A549 treated with Hydrocortisone at 1 μM for 4 hours (cell line): ENCODE data around the gene CTXN1. TPM values are rescaled to one million over a fixed set of nuclear protein-coding genes. Genes with fewer than 3 reads are reported as not detected.

ENCODE experiments used
- total RNA-seq: library from RNA; stranded (reverse); fragments of 200-300 nt; extraction: Qiagen RNA extraction; gene quantifications from 5 replicates; pipeline ENCODE4 v1.2.3, GENCODE V29; 2022

CTXN1 gene
- 7.7 to 21.3 TPM (median 20.5 TPM) in 5 replicates for total RNA-seq

GRCh38 chr19:7926021-7926726 is at the start of gene CTXN1:
CTXN1 (minus strand) TSS chr19:7926135; CDS start chr19:7925538, 597 bp downstream.

DNA sequence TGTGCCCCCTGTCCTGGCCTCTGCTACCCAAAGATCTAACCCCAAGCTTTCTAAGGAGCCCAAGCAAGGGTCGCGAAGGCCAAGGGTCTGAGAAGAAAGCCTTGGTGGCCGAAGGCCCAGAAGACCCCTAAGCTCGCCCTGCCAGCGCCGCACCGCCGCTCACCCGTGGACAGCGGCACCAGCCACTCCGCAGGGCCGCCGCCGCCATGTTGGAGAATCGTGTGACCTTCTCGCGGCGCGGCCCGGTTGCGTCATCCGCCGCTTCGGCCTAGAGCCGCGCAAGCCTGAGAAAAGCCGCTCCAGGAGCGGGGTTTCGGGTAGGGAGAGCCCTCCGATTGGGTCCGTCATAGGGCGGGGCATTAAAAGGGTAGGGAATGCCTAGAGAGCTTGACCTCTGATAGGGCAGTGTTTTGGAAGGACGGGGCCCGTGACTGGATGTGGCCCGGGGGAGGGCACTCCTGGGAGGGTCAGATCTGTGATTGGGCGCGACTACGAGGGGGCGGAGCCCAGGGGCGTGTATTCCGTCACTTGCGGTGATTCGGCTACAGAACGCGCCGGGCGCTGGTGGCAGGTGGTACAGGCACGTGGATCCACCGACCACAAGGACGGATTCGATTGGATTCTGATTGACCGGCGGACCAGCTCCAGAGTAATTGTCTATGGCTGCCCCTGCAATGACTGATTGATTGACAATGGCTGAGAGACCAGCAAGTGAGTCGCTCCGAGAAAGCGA is 17.7 kb upstream of the CTXN1 start, which contains the start of gene TIMM44:
TSS of gene TIMM44 (minus strand) at position 223 of the 733 bp plus-strand sequence. CDS start at position 208, 15 bp downstream.

DNA sequence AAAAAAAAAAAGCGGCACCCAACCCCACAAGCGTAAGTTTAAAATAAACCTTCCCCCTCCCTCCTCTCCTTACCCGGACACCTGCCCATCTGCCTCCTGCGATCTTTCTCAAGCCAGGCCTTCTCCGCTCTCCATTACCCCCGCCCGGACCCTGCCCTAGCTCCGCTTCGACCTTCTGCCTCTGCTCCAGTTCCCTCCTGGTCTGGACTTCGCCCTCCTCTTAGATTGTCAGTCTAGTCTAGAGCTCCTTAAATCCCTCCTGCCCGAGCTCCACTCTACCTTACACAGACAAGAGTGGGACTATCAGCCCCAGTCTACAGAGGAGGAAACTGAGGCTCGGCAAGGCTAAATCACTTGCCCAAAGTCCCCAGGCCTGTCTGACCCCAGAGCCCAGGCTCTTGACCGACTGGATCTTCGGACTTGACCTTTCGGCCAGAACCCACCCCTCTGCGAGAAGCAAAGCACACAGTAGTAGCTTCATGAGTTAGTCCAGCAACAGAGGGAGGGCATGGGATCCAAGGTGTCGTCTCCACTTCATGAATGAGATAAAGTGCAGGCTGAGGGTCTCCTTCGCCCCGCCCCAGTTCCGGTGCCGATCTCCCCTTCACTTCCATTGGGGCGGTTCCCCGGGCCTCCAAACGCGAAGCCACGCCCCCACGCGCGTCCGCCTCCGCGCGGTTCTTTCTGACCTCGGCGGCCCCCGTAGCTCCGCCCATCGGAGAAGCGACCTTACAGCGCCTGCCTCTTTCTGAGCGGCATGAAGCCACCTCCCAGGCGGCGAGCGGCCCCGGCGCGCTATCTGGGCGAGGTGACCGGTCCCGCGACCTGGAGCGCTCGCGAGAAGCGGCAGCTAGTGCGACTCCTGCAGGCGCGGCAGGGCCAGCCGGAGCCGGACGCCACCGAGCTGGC is 6.1 kb downstream of the CTXN1 start, which contains the start of gene SNAPC2:
TSS of gene SNAPC2 (plus strand) at position 729 of the 909 bp plus-strand sequence. CDS start at position 758, 29 bp downstream.

GRCh38 chr19:7914598-7915045 is 11.3 kb downstream of the CTXN1 start, which contains the start of gene TGFBR3L:
TGFBR3L (plus strand) TSS chr19:7914830.

DNA sequence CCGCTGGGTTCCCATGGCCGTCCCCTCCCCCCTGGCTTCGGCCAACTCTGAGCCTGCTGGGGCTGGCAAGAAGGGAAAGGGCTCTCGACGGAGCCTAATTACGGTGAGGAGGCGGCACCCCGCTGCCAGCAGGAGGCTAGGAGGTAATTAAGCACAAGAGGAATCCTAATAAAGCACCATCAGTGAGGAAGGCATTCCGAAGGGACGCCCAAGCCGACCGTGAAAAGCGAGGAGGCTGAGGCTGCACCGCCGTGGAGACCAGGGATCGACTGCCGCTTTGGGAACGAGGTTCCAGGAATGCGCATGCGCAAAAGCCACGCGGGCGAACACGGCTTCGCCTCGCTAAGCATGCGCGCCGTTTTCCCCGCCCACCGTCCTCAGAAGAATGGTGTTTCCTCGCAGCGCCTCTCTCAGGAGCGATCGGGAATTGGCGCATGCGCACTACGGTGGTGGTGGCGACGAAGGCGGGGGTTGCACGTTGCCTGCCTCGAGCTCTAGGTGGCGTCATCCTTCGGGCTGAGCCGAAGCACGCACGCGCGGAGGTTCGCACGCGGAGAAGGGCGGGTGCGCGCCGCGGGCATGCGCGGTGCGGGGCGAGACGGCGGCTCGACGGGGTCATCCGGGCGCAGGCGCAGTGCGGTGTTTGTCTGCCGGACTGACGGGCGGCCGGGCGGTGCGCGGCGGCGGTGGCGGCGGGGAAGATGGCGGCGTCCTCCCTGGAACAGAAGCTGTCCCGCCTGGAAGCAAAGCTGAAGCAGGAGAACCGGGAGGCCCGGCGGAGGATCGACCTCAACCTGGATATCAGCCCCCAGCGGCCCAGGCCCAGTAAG is 22.5 kb downstream of the CTXN1 start, which contains the start of gene MAP2K7:
TSS of gene MAP2K7 (plus strand) at position 634 of the 830 bp plus-strand sequence. CDS start at position 702, 68 bp downstream.

GRCh38 chr19:7888145-7888825 is 37.6 kb downstream of the CTXN1 start, which contains the start of gene LRRC8E:
LRRC8E (plus strand) TSS chr19:7888510; CDS start chr19:7895604, 7,094 bp downstream.

Other genes starting within 250 kb of the CTXN1 start
- not detected in 5 replicates for gene MCEMP1, start 249.0 kb downstream of the CTXN1 start, total RNA-seq
- gene TRAPPC5, start 245.3 kb downstream of the CTXN1 start, total RNA-seq, result 38.8 to 107 TPM (median 101 TPM) in 5 replicates
- gene FCER2, start 224.0 kb downstream of the CTXN1 start, total RNA-seq, result not detected in 5 replicates
- gene CLEC4G, start 194.0 kb downstream of the CTXN1 start, total RNA-seq, result not detected in 5 replicates
- not detected in 5 replicates for gene CD209, start 178.6 kb downstream of the CTXN1 start, total RNA-seq
- not detected in 5 replicates for gene CLEC4M, start 162.9 kb downstream of the CTXN1 start, total RNA-seq
- 1.3 to 2.1 TPM (median 1.8 TPM) in 5 replicates for gene EVI5L, start 95.9 kb downstream of the CTXN1 start, total RNA-seq
- 0.21 to 0.67 TPM (median 0.41 TPM) in 5 replicates for gene PRR36, start 51.7 kb downstream of the CTXN1 start, total RNA-seq
- 4.9 to 6.7 TPM (median 6.0 TPM) in 5 replicates for gene LRRC8E, start 37.6 kb downstream of the CTXN1 start, total RNA-seq
- gene MAP2K7, start 22.3 kb downstream of the CTXN1 start, total RNA-seq, result 13.3 to 15.8 TPM (median 14.8 TPM) in 5 replicates
- 1.0 to 2.4 TPM (median 1.6 TPM) in 5 replicates for gene TGFBR3L, start 11.3 kb downstream of the CTXN1 start, total RNA-seq
- 19.8 to 29.6 TPM (median 29.0 TPM) in 5 replicates for gene SNAPC2, start 5.8 kb downstream of the CTXN1 start, total RNA-seq
- gene TIMM44, start 17.5 kb upstream of the CTXN1 start, total RNA-seq, result 24.2 to 28.9 TPM (median 25.6 TPM) in 5 replicates
- gene ELAVL1, start 79.5 kb upstream of the CTXN1 start, total RNA-seq, result 60.9 to 81.8 TPM (median 64.9 TPM) in 5 replicates
- gene CCL25, start 126.6 kb upstream of the CTXN1 start, total RNA-seq, result not detected in 5 replicates
- gene FBN3, start 223.5 kb upstream of the CTXN1 start, total RNA-seq, result 0.01 to 0.17 TPM in 2 of 5 replicates, not detected in the others